IMR-90 (cell line): ENCODE results near the gene TP63. TPM values are rescaled to one million over a fixed set of nuclear protein-coding genes. Genes with fewer than 3 reads are reported as not detected.

ENCODE experiments used
- ATAC-seq: fragments of 200-7000 bp; cut with Tn5 transposase; 2 replicates; pipeline ENCODE4 v1.9.1; 2020; ENCODE audit warnings: low read depth, mild to moderate bottlenecking, moderate library complexity
- BruUV-seq: library from RNA; stranded (reverse); fragments of 400-500 nt; replicated peaks from 2 replicates; lab custom pipeline; 2021; lab: Mats Ljungman, UMichigan
- CTCF ChIA-PET: fragments of 300-600 bp; formaldehyde crosslinking; extraction: SDS; loops from one replicate; lab custom pipeline; 2021; ENCODE audit warnings: antibody characterized with exemption; lab: Yijun Ruan, JAX
- POLR2A ChIA-PET: fragments of 300-600 bp; sonication (Branson Sonifier 250); formaldehyde crosslinking; loops from one replicate; lab custom pipeline; 2022; ENCODE audit warnings: antibody characterized with exemption; ENCODE audit not compliant: unreplicated experiment; lab: Charles Lee
- DNase-seq: peaks from one replicate; pipeline ENCODE4 v3.0.0; 2013
- H2AFZ ChIP-seq: replicated peaks from 2 replicates; pipeline ENCODE3; 2013; ENCODE audit warnings: low read length, mild to moderate bottlenecking; ENCODE audit not compliant: poor library complexity
- H2AK5ac ChIP-seq: 2 replicates; pipeline ENCODE4 v1.6.1; 2013; ENCODE audit warnings: low read depth, low read length, inconsistent platforms
- H2AK9ac ChIP-seq: replicated peaks from 2 replicates; pipeline ENCODE3; 2013; ENCODE audit warnings: mild to moderate bottlenecking, low read depth, low read length, moderate library complexity; ENCODE audit not compliant: poor library complexity
- H2BK120ac ChIP-seq: 2 replicates; pipeline ENCODE4 v1.6.1; 2013; ENCODE audit warnings: low read depth, low read length, inconsistent platforms
- H2BK15ac ChIP-seq: 3 replicates; pipeline ENCODE4 v1.6.1; 2013; ENCODE audit warnings: low read depth, low read length, inconsistent platforms
- H2BK20ac ChIP-seq: 2 replicates; pipeline ENCODE4 v1.6.1; 2013; ENCODE audit warnings: low read depth, mild to moderate bottlenecking, inconsistent platforms, low read length, moderate library complexity
- H2BK5ac ChIP-seq: 2 replicates; pipeline ENCODE4 v1.6.1; 2013; ENCODE audit warnings: mild to moderate bottlenecking, low read depth, low read length, inconsistent platforms; ENCODE audit not compliant: poor library complexity, severe bottlenecking
- H3K14ac ChIP-seq: replicated peaks from 2 replicates; pipeline ENCODE4 v1.6.1; 2013; ENCODE audit warnings: low read depth, low read length, inconsistent platforms
- H3K18ac ChIP-seq: 2 replicates; pipeline ENCODE4 v1.6.1; 2013; ENCODE audit warnings: low read depth, low read length, control low read depth
- H3K23ac ChIP-seq: 2 replicates; pipeline ENCODE4 v1.6.1; 2013; ENCODE audit warnings: low read depth, low read length, inconsistent platforms
- H3K27ac ChIP-seq: 2 replicates; pipeline ENCODE4 v1.5.1; 2013; ENCODE audit warnings: mild to moderate bottlenecking, control low read depth, low read length; ENCODE audit not compliant: insufficient read depth
- H3K27me3 ChIP-seq: 2 replicates; pipeline ENCODE4 v1.6.1; 2013; ENCODE audit warnings: low read length; ENCODE audit not compliant: control insufficient read depth, insufficient read depth
- H3K36me3 ChIP-seq: 2 replicates; pipeline ENCODE4 v1.6.1; 2013; ENCODE audit warnings: low read length, mixed read lengths; ENCODE audit not compliant: control insufficient read depth, insufficient read depth
- H3K4ac ChIP-seq: 2 replicates; pipeline ENCODE4 v1.6.1; 2013; ENCODE audit warnings: low read depth, low read length, inconsistent platforms
- H3K4me1 ChIP-seq: 2 replicates; pipeline ENCODE4 v1.6.1; 2013; ENCODE audit warnings: low read length, mixed read lengths; ENCODE audit not compliant: control insufficient read depth, insufficient read depth
- H3K4me2 ChIP-seq: 2 replicates; pipeline ENCODE4 v1.6.1; 2013; ENCODE audit warnings: low read depth, mild to moderate bottlenecking, control low read depth, low read length, moderate library complexity
- H3K4me3 ChIP-seq: 2 replicates; pipeline ENCODE4 v1.5.1; 2013; ENCODE audit warnings: low read depth, mild to moderate bottlenecking, control low read depth, low read length, moderate library complexity; ENCODE audit not compliant: insufficient read depth
- H3K56ac ChIP-seq: 2 replicates; pipeline ENCODE4 v1.6.1; 2013; ENCODE audit warnings: low read length, inconsistent platforms; ENCODE audit not compliant: insufficient read depth; ENCODE audit errors: extremely low read depth
- H3K79me1 ChIP-seq, 2 experiments: 2 replicates each; pipeline ENCODE4 v1.6.1; 2013; ENCODE audit warnings: low read length in 2 of 2, inconsistent platforms in 1 of 2, low read depth in 1 of 2
- H3K9ac ChIP-seq: 2 replicates; pipeline ENCODE4 v1.6.1; 2013; ENCODE audit warnings: low read depth, low read length, control low read depth
- H3K9me1 ChIP-seq: 2 replicates; pipeline ENCODE4 v1.6.1; 2013; ENCODE audit warnings: low read length, inconsistent platforms; ENCODE audit not compliant: insufficient read depth
- H3K9me3 ChIP-seq: 2 replicates; pipeline ENCODE4 v1.6.1; 2013; ENCODE audit warnings: low read length; ENCODE audit not compliant: control insufficient read depth, insufficient read depth
- H4K20me1 ChIP-seq: 2 replicates; pipeline ENCODE4 v1.6.1; 2013; ENCODE audit warnings: low read length, inconsistent platforms; ENCODE audit not compliant: insufficient read depth
- H4K5ac ChIP-seq: 2 replicates; pipeline ENCODE4 v1.6.1; 2013; ENCODE audit warnings: mild to moderate bottlenecking, low read depth, low read length, control low read depth
- H4K8ac ChIP-seq, 2 experiments: 2 replicates each; pipeline ENCODE4 v1.6.1; 2013; ENCODE audit warnings: low read depth in 2 of 2, low read length in 2 of 2, control low read depth in 1 of 2, inconsistent platforms in 1 of 2
- H4K91ac ChIP-seq: 2 replicates; pipeline ENCODE4 v1.6.1; 2013; ENCODE audit warnings: low read depth, low read length, inconsistent platforms; ENCODE audit not compliant: insufficient read depth
- CTCF ChIP-seq: conservative IDR thresholded peaks from 2 replicates; pipeline ENCODE4 v1.5.1; 2012; ENCODE audit warnings: mild to moderate bottlenecking, low read depth, low read length, improper control_type of control experiment
- ELK1 ChIP-seq: fragments of 150-350 bp; IDR thresholded peaks from 2 replicates; pipeline ENCODE4 v1.6.1; 2016; ENCODE audit warnings: low read depth, mild to moderate bottlenecking, low read length, moderate library complexity, borderline replicate concordance
- FOS ChIP-seq: fragments of 150-350 bp; IDR thresholded peaks from 2 replicates; pipeline ENCODE4 v1.6.1; 2016; ENCODE audit warnings: low read depth, low read length
- NFE2L2 ChIP-seq: fragments of 150-350 bp; IDR thresholded peaks from 2 replicates; pipeline ENCODE4 v1.6.1; 2016; ENCODE audit warnings: low read depth, mild to moderate bottlenecking, low read length
- RCOR1 ChIP-seq: IDR thresholded peaks from 2 replicates; pipeline ENCODE4 v1.6.1; 2012; ENCODE audit warnings: mild to moderate bottlenecking, low read length, improper control_type of control experiment; ENCODE audit not compliant: insufficient replicate concordance
- WGBS, 2 experiments: methylation state at CpG; one replicate each; pipeline versions ENCODE4 v1.1.5 to v1.1.7; 2013; ENCODE audit warnings: missing lambda C conversion rate in 2 of 2; ENCODE audit not compliant: insufficient read length in 1 of 2; ENCODE audit errors: extremely low coverage in 2 of 2; 5-methylcytosine and 5-hydroxymethylcytosine counted together
- dilution Hi-C: fragments of 300-500 bp; cut with HindIII; formaldehyde crosslinking; loops from one replicate; pipeline ENCODE4 v1.14.3; 2018; ENCODE audit warnings: low sequenced_read_pairs; ENCODE audit not compliant: unreplicated experiment
- in situ Hi-C: fragments of 300-500 bp; cut with MboI; formaldehyde crosslinking; loops from 3 replicates; pipeline ENCODE4 v1.14.3; 2019; ENCODE audit warnings: low sequenced_read_pairs, inconsistent platforms, mixed read lengths
- intact Hi-C: fragments of 100-400 bp; cut with micrococcal nuclease; formaldehyde crosslinking; loops from 2 replicates; pipeline ENCODE4 v1.10.0; 2022
- polyA plus RNA-seq, 3 experiments: library from polyadenylated mRNA; depleted of rRNA; stranded (reverse); fragments of >200 nt; gene quantifications; 2 replicates each; pipeline ENCODE4 v1.2.3, GENCODE V29; 2012; ENCODE audit warnings: low replicate concordance in 1 of 3
- total RNA-seq: library from RNA; depleted of rRNA; stranded (reverse); fragments of >200 nt; gene quantifications from 2 replicates; pipeline ENCODE4 v1.2.3, GENCODE V29; 2012

Gene TP63
- total and polyA plus RNA-seq, 2 of the 4 experiments (the other 2 are of a cell fraction) = not detected

GRCh38 chr3:189941679-189942078 lies 310.5 kb downstream of the TP63 start:
- no peak overlapping the region for H2BK20ac ChIP-seq
- H3K4me1 ChIP-seq = peaks cover 2% of the 10 kb centered on the region; the same call in 1 of the 2 replicates
- no peaks in the 10 kb centered on the region for H3K9me3 ChIP-seq
- H3K23ac ChIP-seq = no peak overlapping the region; the same call in 1 of the 2 replicates
- no peak overlapping the region for H4K91ac ChIP-seq
- no peak overlapping the region for H3K56ac ChIP-seq
- ChIA-PET CTCF (interaction anchor here (1.3 kb wide), 1 partner anchor 669 kb away, joined by 6 read pairs; no protein-coding TSS in a partner anchor), POLR2A (no interaction called here)
- H3K14ac ChIP-seq = 0 out of 2 replicates have a peak overlapping the region, but pooled peaks have one; percentile 48
- no peak overlapping the region for H3K18ac ChIP-seq
- no peak overlapping the region for H3K27ac ChIP-seq
- WGBS, 2 experiments = no CpG with 5 or more reads among the region's 2 CpGs
- no peak overlapping the region for H3K9ac ChIP-seq
- H3K27me3 ChIP-seq = peaks cover 14% of the 10 kb centered on the region
- DNase-seq = peak; percentile 59
- H2AFZ ChIP-seq = no peak overlapping the region
- no peaks in the 10 kb centered on the region for H4K20me1 ChIP-seq
- TF ChIP-seq CTCF (no peak), RCOR1 (no peak), NFE2L2 (peak; percentile 65), ELK1 (no peak), FOS (peak; percentile 59)
- no peak overlapping the region for H2AK9ac ChIP-seq
- no peak overlapping the region for H2AK5ac ChIP-seq
- dilution Hi-C loops = no loop called here
- H4K5ac ChIP-seq = no peak overlapping the region
- intact Hi-C loops = no loop called here
- no peak overlapping the region for H2BK120ac ChIP-seq
- no peak overlapping the region for H4K8ac ChIP-seq
- H3K9me1 ChIP-seq = no peaks in the 10 kb centered on the region
- no peak overlapping the region for H2BK15ac ChIP-seq
- no peak overlapping the region for H3K4me3 ChIP-seq
- H3K79me1 ChIP-seq = no peaks in the 10 kb centered on the region
- no peak overlapping the region for H3K4ac ChIP-seq
- in situ Hi-C loops = loop anchor here (10.0 kb wide), 2 partner anchors 287 to 677 kb away; no protein-coding TSS in a partner anchor
- H3K36me3 ChIP-seq = no peaks in the 10 kb centered on the region
- BruUV-seq = no TSS peak
- no peak overlapping the region for H2BK5ac ChIP-seq
- no peak overlapping the region for H3K4me2 ChIP-seq
- no peak; the same call in 1 of the 2 replicates for ATAC-seq
